A673 (cell line): Measurements from ENCODE around the gene TECR. TPM values are rescaled to one million over a fixed set of nuclear protein-coding genes. Genes with fewer than 3 reads are reported as not detected.
A peak's percentile ranks its signal among the peaks of the same experiment; 100 is the strongest.
"Not testable (repeated sequence)": the region's sequence is repeated elsewhere in the genome, so short reads cannot be mapped to it uniquely, and the experiment has no call there.

Experiments
- BruUV-seq: library from RNA; stranded (reverse); fragments of 400-500 nt; replicated peaks from 2 replicates; lab custom pipeline; 2021; lab: Mats Ljungman, UMichigan
- CTCF ChIA-PET: fragments of 300-600 bp; sonication (Branson Sonifier 250); formaldehyde crosslinking; loops from one replicate; lab custom pipeline; 2022; ENCODE audit warnings: antibody characterized with exemption; lab: Charles Lee
- POLR2A ChIA-PET: fragments of 300-600 bp; sonication (Branson Sonifier 250); formaldehyde crosslinking; loops from one replicate; lab custom pipeline; 2022; ENCODE audit warnings: antibody characterized with exemption; ENCODE audit not compliant: low non-redundant PET; lab: Charles Lee
- DNase-seq: peaks from one replicate; pipeline ENCODE4 v3.0.0-alpha.2; 2015; ENCODE audit warnings: low spot score
- H3K27ac ChIP-seq: fragments of 200-600 bp; sonication (generic); 2 replicates; pipeline ENCODE4 v1.5.1; 2016; ENCODE audit warnings: mixed run types, low read depth, mild to moderate bottlenecking, mixed read lengths, antibody characterized with exemption, low read length; ENCODE audit not compliant: poor library complexity, severe bottlenecking
- H3K27me3 ChIP-seq: fragments of 200-600 bp; sonication (generic); replicated peaks from 2 replicates; pipeline ENCODE4 v1.6.1; 2017; ENCODE audit warnings: mixed run types, low read depth, mild to moderate bottlenecking, mixed read lengths, antibody characterized with exemption, low read length; ENCODE audit not compliant: insufficient read depth, poor library complexity
- H3K36me3 ChIP-seq: fragments of 200-600 bp; sonication (generic); 2 replicates; pipeline ENCODE4 v1.6.1; 2016; ENCODE audit warnings: mixed run types, mild to moderate bottlenecking, mixed read lengths, antibody characterized with exemption, low read length; ENCODE audit not compliant: insufficient read depth, poor library complexity, severe bottlenecking
- H3K4me1 ChIP-seq: fragments of 200-600 bp; sonication (generic); 2 replicates; pipeline ENCODE4 v1.6.1; 2017; ENCODE audit warnings: mixed run types, mild to moderate bottlenecking, mixed read lengths, antibody characterized with exemption, low read length; ENCODE audit not compliant: insufficient read depth, poor library complexity, severe bottlenecking
- H3K4me3 ChIP-seq: fragments of 200-600 bp; sonication (generic); 2 replicates; pipeline ENCODE4 v1.5.1; 2016; ENCODE audit warnings: low read depth, mixed run types, mild to moderate bottlenecking, mixed read lengths, low read length; ENCODE audit not compliant: poor library complexity, severe bottlenecking
- H3K9me3 ChIP-seq: fragments of 200-600 bp; sonication (generic); 2 replicates; pipeline ENCODE4 v1.6.1; 2016; ENCODE audit warnings: mixed run types, low read depth, mild to moderate bottlenecking, mixed read lengths, antibody characterized with exemption, low read length; ENCODE audit not compliant: poor library complexity, severe bottlenecking
- CTCF ChIP-seq: fragments of 300-800, 200-600 bp; sonication (generic); conservative IDR thresholded peaks from 2 replicates; pipeline ENCODE4 v1.5.1; 2017; ENCODE audit warnings: low read depth, mild to moderate bottlenecking, antibody characterized with exemption, low read length, moderate library complexity, mixed read lengths
- EZH2 ChIP-seq: fragments of 200-600 bp; sonication (generic); IDR thresholded peaks from 2 replicates; pipeline ENCODE4 v1.6.1; 2017; ENCODE audit warnings: borderline replicate concordance, low read depth, mild to moderate bottlenecking, mixed read lengths, antibody characterized with exemption, low read length; ENCODE audit not compliant: poor library complexity, severe bottlenecking
- intact Hi-C: fragments of 100-400 bp; cut with micrococcal nuclease; formaldehyde crosslinking; loops from one replicate; pipeline ENCODE4 v1.10.0; 2022; ENCODE audit not compliant: unreplicated experiment
- total RNA-seq: library from RNA; stranded (reverse); gene quantifications from 2 replicates; pipeline ENCODE4 v1.2.3, GENCODE V29; 2021

TECR gene
- total RNA-seq, 1 experiment from 2014 or later: 189 TPM

- CTCF ChIA-PET: no interaction called here
- Histone ChIP-seq H3K9me3 (no peaks in the 10 kb centered on the region), H3K27me3 (no peaks in the 10 kb centered on the region), H3K27ac (no peak overlapping the region), H3K36me3 (no peaks in the 10 kb centered on the region), H3K4me3 (no peak overlapping the region), H3K4me1 (peaks cover 23% of the 10 kb centered on the region)
- no peak for TF ChIP-seq CTCF
- no peak for TF ChIP-seq EZH2
- POLR2A ChIA-PET: no interaction called here
- BruUV-seq: no TSS peak
- DNase-seq: no peak
- intact Hi-C loops: no loop called here
Observed at GRCh38 chr19:14540741-14541525, 11.5 kb downstream of the TECR start.

GRCh38 chr19:14541979-14542378 lies 12.6 kb downstream of the TECR start:
- POLR2A ChIA-PET, H3K36me3 ChIP-seq, BruUV-seq, H3K4me3 ChIP-seq, CTCF ChIA-PET, H3K27me3 ChIP-seq, intact Hi-C loops, DNase-seq, H3K9me3 ChIP-seq, H3K27ac ChIP-seq: not testable (repeated sequence)
- H3K4me1 ChIP-seq: peaks cover 31% of the 10 kb centered on the region

GRCh38 chr19:14542711-14543328 lies 13.4 kb downstream of the TECR start:
- no peak overlapping the region for H3K4me3 ChIP-seq
- peak; percentile 41 for DNase-seq
- TF ChIP-seq CTCF (no peak), EZH2 (no peak)
- peaks cover 31% of the 10 kb centered on the region for H3K4me1 ChIP-seq
- no TSS peak for BruUV-seq
- ChIA-PET CTCF (interaction anchor here (0.7 kb wide), 1 partner anchor 27 kb away, joined by 3 read pairs; no protein-coding TSS in a partner anchor), POLR2A (no interaction called here)
- H3K27me3 ChIP-seq: no peaks in the 10 kb centered on the region
- H3K36me3 ChIP-seq: no peaks in the 10 kb centered on the region
- H3K9me3 ChIP-seq: no peaks in the 10 kb centered on the region
- intact Hi-C loops: no loop called here
- no peak overlapping the region for H3K27ac ChIP-seq
